Liver (tissue), 3 donors: ENCODE data around the gene DCTN5.
"Not testable (repeated sequence)": the region's sequence is repeated elsewhere in the genome, so short reads cannot be mapped to it uniquely, and the experiment has no call there.

Source experiments
- CTCF ChIP-seq: fragments of 150-350 bp; IDR thresholded peaks from 2 replicates; pipeline ENCODE4 v1.5.1; 2017; ENCODE audit warnings: improper control_type of control experiment, low read depth, low read length; ENCODE audit not compliant: missing input control
- EGR1 ChIP-seq, 2 donors: IDR thresholded peaks; 2 replicates each; pipeline ENCODE4 v1.6.1; 2016 to 2018; ENCODE audit warnings: antibody characterized with exemption in 2 of 2, low read depth in 2 of 2
- FOXA1 ChIP-seq: IDR thresholded peaks from 2 replicates; pipeline ENCODE4 v1.6.1; 2016; ENCODE audit warnings: antibody characterized with exemption
- GABPA ChIP-seq, 2 donors: IDR thresholded peaks in 1 of 2; conservative IDR thresholded peaks in 1 of 2; 2 replicates each; pipeline ENCODE4 v1.6.1; 2016; ENCODE audit warnings: antibody characterized with exemption in 2 of 2, mild to moderate bottlenecking in 1 of 2, moderate library complexity in 1 of 2
- JUND ChIP-seq, 2 donors: IDR thresholded peaks; 2 replicates each; pipeline ENCODE4 v1.6.1; 2016; ENCODE audit warnings: antibody characterized with exemption in 2 of 2
- RAD21 ChIP-seq, 2 donors: IDR thresholded peaks; 2 replicates each; pipeline ENCODE4 v1.6.1; 2016; ENCODE audit warnings: antibody characterized with exemption in 2 of 2, mild to moderate bottlenecking in 2 of 2
- TAF1 ChIP-seq: conservative IDR thresholded peaks from 2 replicates; pipeline ENCODE4 v1.6.1; 2016; ENCODE audit warnings: antibody characterized with exemption, mild to moderate bottlenecking
- ZBTB33 ChIP-seq: IDR thresholded peaks from 2 replicates; pipeline ENCODE4 v1.6.1; 2016; ENCODE audit warnings: antibody characterized with exemption
- donor health status: healthy.
- donor health status: healthy.

GRCh38 chr16:23722613-23723240 lies 81.5 kb downstream of the DCTN5 start:
- TF ChIP-seq RAD21 (IDR thresholded peaks at IDR 0.05); CTCF; EGR1 (IDR thresholded peaks at IDR 0.05; ENCODE audit: low read depth in 2 of 2); GABPA (IDR thresholded peaks at IDR 0.05 in 1 of 2, conservative IDR thresholded peaks at IDR 0.05 in 1 of 2); TAF1; JUND (IDR thresholded peaks at IDR 0.05); ZBTB33; FOXA1: not testable (repeated sequence)
